Stimulated activated naive B cell treated with anti-CD40 and anti-IgM and Interleukin-4, amounts not matched to agents 10 μg/mL and 1 μg/mL and 100 μg/mL, for 72 hours (primary cell): Measurements from ENCODE around the gene SORCS2.
"Not testable (repeated sequence)": the region's sequence is repeated elsewhere in the genome, so short reads cannot be mapped to it uniquely, and the experiment has no call there.

ENCODE experiments used
- ATAC-seq, 2 donors: fragments of 150-1000 bp; cut with Tn5 transposase; replicated peaks; 2 replicates each; pipeline ENCODE4 v1.10.0; 2021; ENCODE audit warnings: moderate library complexity in 1 of 2
- DNase-seq: peaks from one replicate; pipeline ENCODE4 v3.0.0; 2021
- H3K27ac Mint-ChIP-seq: one replicate; pipeline ENCODE4 v1.8.0; 2022; ENCODE audit warnings: mild to moderate bottlenecking, mixed read lengths
- H3K27me3 Mint-ChIP-seq, 2 donors: one replicate each; pipeline ENCODE4 v1.8.0; 2022; ENCODE audit warnings: mixed read lengths in 2 of 2
- H3K36me3 Mint-ChIP-seq, 2 donors: one replicate each; pipeline ENCODE4 v1.8.0; 2022; ENCODE audit warnings: mixed read lengths in 2 of 2, mild to moderate bottlenecking in 1 of 2
- H3K4me1 Mint-ChIP-seq, 2 donors: one replicate each; pipeline ENCODE4 v1.8.0; 2022; ENCODE audit warnings: mixed read lengths in 2 of 2, mild to moderate bottlenecking in 1 of 2
- H3K4me3 Mint-ChIP-seq, 2 donors: one replicate each; pipeline ENCODE4 v1.8.0; 2022; ENCODE audit warnings: mild to moderate bottlenecking in 2 of 2, mixed read lengths in 2 of 2, moderate library complexity in 1 of 2
- H3K9me3 Mint-ChIP-seq, 2 donors: one replicate each; pipeline ENCODE4 v1.8.0; 2022; ENCODE audit warnings: mixed read lengths in 2 of 2, mild to moderate bottlenecking in 1 of 2

SORCS2 gene

GRCh38 chr4:7155590-7156071, 36.7 kb upstream of the SORCS2 start:
- Mint-ChIP-seq H3K4me3 (no peak overlapping the region), H3K27ac (no peak overlapping the region), H3K36me3 (no peaks in the 10 kb centered on the region), H3K4me1 (no peaks in the 10 kb centered on the region), H3K27me3 (peaks cover 24 to 35% of the 10 kb centered on the region in 2 donors), H3K9me3 (peaks cover 0 to 1% of the 10 kb centered on the region in 2 donors)
- ATAC-seq (no peak), DNase-seq (no peak)

GRCh38 chr4:7156328-7156727, 36.0 kb upstream of the SORCS2 start:
- Mint-ChIP-seq H3K27ac (no peak overlapping the region), H3K9me3 (no peaks in the 10 kb centered on the region), H3K4me3 (no peak overlapping the region), H3K27me3 (peaks cover 19 to 35% of the 10 kb centered on the region in 2 donors), H3K36me3 (no peaks in the 10 kb centered on the region), H3K4me1 (no peaks in the 10 kb centered on the region)
- ATAC-seq (no peak), DNase-seq (no peak)

- H3K4me1 Mint-ChIP-seq, result no peaks in the 10 kb centered on the region
- peaks cover 19 to 35% of the 10 kb centered on the region in 2 donors for H3K27me3 Mint-ChIP-seq
- H3K27ac Mint-ChIP-seq, result no peak overlapping the region
- no peaks in the 10 kb centered on the region for H3K9me3 Mint-ChIP-seq
- H3K4me3 Mint-ChIP-seq, result no peak overlapping the region
- H3K36me3 Mint-ChIP-seq, result no peaks in the 10 kb centered on the region
- DNase-seq, result no peak
- ATAC-seq, result no peak
Observed at GRCh38 chr4:7156761-7157488, 35.4 kb upstream of the SORCS2 start.

GRCh38 chr4:7157666-7158065, 34.7 kb upstream of the SORCS2 start:
- Mint-ChIP-seq H3K4me3 (no peak overlapping the region), H3K27me3 (peaks cover 19 to 35% of the 10 kb centered on the region in 2 donors), H3K4me1 (no peaks in the 10 kb centered on the region), H3K27ac (no peak overlapping the region), H3K36me3 (no peaks in the 10 kb centered on the region), H3K9me3 (no peaks in the 10 kb centered on the region)
- no peak for DNase-seq
- no peak for ATAC-seq

GRCh38 chr4:7158081-7158750, 34.1 kb upstream of the SORCS2 start:
- ATAC-seq (no peak), DNase-seq (no peak)
- Mint-ChIP-seq H3K36me3 (no peaks in the 10 kb centered on the region), H3K4me1 (no peaks in the 10 kb centered on the region), H3K27ac (no peak overlapping the region), H3K9me3 (no peaks in the 10 kb centered on the region), H3K27me3 (peaks cover 15 to 35% of the 10 kb centered on the region in 2 donors), H3K4me3 (no peak overlapping the region)

GRCh38 chr4:7158991-7159390, 33.3 kb upstream of the SORCS2 start:
- Mint-ChIP-seq H3K4me3 (no peak overlapping the region), H3K36me3 (no peaks in the 10 kb centered on the region), H3K27ac (no peak overlapping the region), H3K9me3 (no peaks in the 10 kb centered on the region), H3K27me3 (peaks cover 15 to 35% of the 10 kb centered on the region in 2 donors), H3K4me1 (no peaks in the 10 kb centered on the region)
- no peak for DNase-seq
- no peak for ATAC-seq

- Mint-ChIP-seq H3K4me3 (no peak overlapping the region), H3K36me3 (no peaks in the 10 kb centered on the region), H3K27ac (no peak overlapping the region), H3K9me3 (no peaks in the 10 kb centered on the region), H3K4me1 (peaks cover 0 to 2% of the 10 kb centered on the region in 2 donors), H3K27me3 (peaks cover 15 to 29% of the 10 kb centered on the region in 2 donors)
- no peak for ATAC-seq
- DNase-seq, result no peak
Observed at GRCh38 chr4:7159923-7160322, 32.4 kb upstream of the SORCS2 start.

- no peak overlapping the region for H3K4me3 Mint-ChIP-seq
- H3K27ac Mint-ChIP-seq, result no peak overlapping the region
- DNase-seq, result no peak
- ATAC-seq, result no peak
- H3K27me3 Mint-ChIP-seq, result peaks cover 12 to 26% of the 10 kb centered on the region in 2 donors
- H3K4me1 Mint-ChIP-seq, result peaks cover 0 to 2% of the 10 kb centered on the region in 2 donors
- H3K36me3 Mint-ChIP-seq, result no peaks in the 10 kb centered on the region
- no peaks in the 10 kb centered on the region for H3K9me3 Mint-ChIP-seq
Observed at GRCh38 chr4:7160439-7160838, 31.9 kb upstream of the SORCS2 start.

GRCh38 chr4:7160951-7161440, 31.3 kb upstream of the SORCS2 start:
- H3K27me3 Mint-ChIP-seq, result peaks cover 11 to 23% of the 10 kb centered on the region in 2 donors
- no peak for ATAC-seq
- no peaks in the 10 kb centered on the region for H3K36me3 Mint-ChIP-seq
- no peak for DNase-seq
- H3K4me1 Mint-ChIP-seq, result peaks cover 0 to 2% of the 10 kb centered on the region in 2 donors
- no peaks in the 10 kb centered on the region for H3K9me3 Mint-ChIP-seq
- H3K4me3 Mint-ChIP-seq, result no peak overlapping the region
- H3K27ac Mint-ChIP-seq, result no peak overlapping the region

- Mint-ChIP-seq H3K4me1 (peaks cover 0 to 2% of the 10 kb centered on the region in 2 donors), H3K4me3 (no peak overlapping the region), H3K27me3 (peaks cover 4 to 16% of the 10 kb centered on the region in 2 donors), H3K27ac (no peak overlapping the region), H3K9me3 (no peaks in the 10 kb centered on the region), H3K36me3 (no peaks in the 10 kb centered on the region)
- DNase-seq (no peak), ATAC-seq (no peak)
Observed at GRCh38 chr4:7161721-7162214, 30.6 kb upstream of the SORCS2 start.

GRCh38 chr4:7165056-7165873, 27.1 kb upstream of the SORCS2 start:
- H3K4me1 Mint-ChIP-seq, result peaks cover 7 to 11% of the 10 kb centered on the region in 2 donors
- not testable (repeated sequence) for H3K27ac Mint-ChIP-seq, H3K36me3 Mint-ChIP-seq, H3K9me3 Mint-ChIP-seq, H3K27me3 Mint-ChIP-seq, DNase-seq, ATAC-seq, H3K4me3 Mint-ChIP-seq

GRCh38 chr4:7165874-7166201, 26.5 kb upstream of the SORCS2 start:
- H3K27ac Mint-ChIP-seq, result no peak overlapping the region
- peaks cover 7 to 11% of the 10 kb centered on the region in 2 donors for H3K4me1 Mint-ChIP-seq
- no peaks in the 10 kb centered on the region for H3K9me3 Mint-ChIP-seq
- no peak for DNase-seq
- no peaks in the 10 kb centered on the region for H3K36me3 Mint-ChIP-seq
- H3K4me3 Mint-ChIP-seq, result no peak overlapping the region
- ATAC-seq, result no peak
- no peaks in the 10 kb centered on the region for H3K27me3 Mint-ChIP-seq

GRCh38 chr4:7166237-7166636, 26.1 kb upstream of the SORCS2 start:
- Mint-ChIP-seq H3K4me1 (peaks cover 7 to 11% of the 10 kb centered on the region in 2 donors), H3K9me3 (no peaks in the 10 kb centered on the region), H3K27ac (no peak overlapping the region), H3K4me3 (no peak overlapping the region), H3K36me3 (no peaks in the 10 kb centered on the region), H3K27me3 (no peaks in the 10 kb centered on the region)
- ATAC-seq, result no peak
- DNase-seq, result no peak

GRCh38 chr4:7166981-7167700, 25.2 kb upstream of the SORCS2 start:
- Mint-ChIP-seq H3K4me1 (peaks cover 7 to 11% of the 10 kb centered on the region in 2 donors), H3K4me3 (no peak overlapping the region), H3K36me3 (no peaks in the 10 kb centered on the region), H3K9me3 (no peaks in the 10 kb centered on the region), H3K27ac (no peak overlapping the region), H3K27me3 (no peaks in the 10 kb centered on the region)
- ATAC-seq (no peak), DNase-seq (no peak)
